HG02798 (cell line): ENCODE measurements around the gene DENND1A.
A peak's percentile ranks its signal among the peaks of the same experiment; 100 is the strongest.

ENCODE experiments used
- ATAC-seq: cut with Tn5 transposase; IDR thresholded peaks from one replicate; pipeline ENCODE4 v1.9.1; 2021; ENCODE audit warnings: mild to moderate bottlenecking; ENCODE audit not compliant: unreplicated experiment, poor library complexity

Gene DENND1A

DNA sequence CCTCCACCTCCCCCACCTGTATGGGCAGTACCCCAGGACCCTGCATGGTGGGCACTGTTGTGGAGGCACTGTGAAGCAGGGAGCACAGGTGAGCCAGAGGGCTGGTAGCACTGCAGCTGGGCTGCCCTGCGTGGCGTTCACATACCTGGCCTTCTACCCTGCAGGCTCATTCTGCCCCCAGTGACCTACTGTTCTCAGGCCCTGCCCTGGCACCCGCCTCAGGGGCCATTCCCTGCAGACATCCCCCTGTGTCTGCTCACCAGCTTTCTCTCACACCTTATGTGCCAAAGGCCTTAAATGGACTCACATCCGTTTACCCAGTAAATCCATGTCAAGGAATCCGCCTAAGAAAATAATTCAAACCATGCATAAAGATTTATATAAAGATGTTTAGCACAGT is 377.4 kb downstream of the DENND1A start:
- no peak for ATAC-seq

GRCh38 chr9:123551734-123552133 is 378.2 kb downstream of the DENND1A start:
- no peak for ATAC-seq

- no peak for ATAC-seq
Observed at GRCh38 chr9:123550797-123551196, 379.1 kb downstream of the DENND1A start.

GRCh38 chr9:123550012-123550411 is 379.9 kb downstream of the DENND1A start:
- ATAC-seq: no peak

DNA sequence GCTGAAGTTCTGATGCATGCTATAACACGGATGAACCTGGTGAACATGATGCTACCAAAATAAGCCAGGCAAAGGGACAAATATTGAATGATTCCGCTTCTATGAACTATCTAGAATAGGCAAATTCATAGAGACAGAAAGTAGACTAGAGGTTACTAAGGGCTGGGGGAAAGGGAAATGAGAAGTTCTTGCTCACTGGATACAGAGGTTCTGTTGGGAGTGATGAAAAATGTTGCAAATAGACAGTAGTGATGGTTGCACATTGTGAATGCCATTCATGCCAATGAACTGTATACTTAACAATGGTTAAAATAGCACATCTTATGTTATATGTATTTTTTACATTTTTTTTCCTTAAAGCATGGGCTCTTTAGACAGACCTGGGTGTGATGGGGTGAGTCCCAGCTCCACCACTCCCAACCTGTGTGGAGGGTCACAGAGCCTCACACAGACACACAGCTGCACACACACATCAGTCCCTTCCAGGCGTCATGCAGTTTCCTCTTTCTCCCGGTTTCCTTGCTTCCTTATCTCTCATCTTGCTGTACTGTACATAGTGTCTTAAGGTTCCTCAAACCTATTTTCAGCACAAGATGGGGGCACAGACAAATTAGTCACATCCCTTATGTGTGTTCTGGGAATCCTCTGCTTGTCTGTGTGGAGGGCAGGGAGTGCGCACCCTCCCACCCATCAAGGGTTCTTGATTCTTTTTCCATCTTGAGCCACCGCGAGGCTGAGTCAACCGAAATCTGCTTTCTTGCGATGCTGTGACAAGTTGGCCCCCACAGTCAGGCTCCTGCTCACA is 381.0 kb downstream of the DENND1A start:
- ATAC-seq: no peak

DNA sequence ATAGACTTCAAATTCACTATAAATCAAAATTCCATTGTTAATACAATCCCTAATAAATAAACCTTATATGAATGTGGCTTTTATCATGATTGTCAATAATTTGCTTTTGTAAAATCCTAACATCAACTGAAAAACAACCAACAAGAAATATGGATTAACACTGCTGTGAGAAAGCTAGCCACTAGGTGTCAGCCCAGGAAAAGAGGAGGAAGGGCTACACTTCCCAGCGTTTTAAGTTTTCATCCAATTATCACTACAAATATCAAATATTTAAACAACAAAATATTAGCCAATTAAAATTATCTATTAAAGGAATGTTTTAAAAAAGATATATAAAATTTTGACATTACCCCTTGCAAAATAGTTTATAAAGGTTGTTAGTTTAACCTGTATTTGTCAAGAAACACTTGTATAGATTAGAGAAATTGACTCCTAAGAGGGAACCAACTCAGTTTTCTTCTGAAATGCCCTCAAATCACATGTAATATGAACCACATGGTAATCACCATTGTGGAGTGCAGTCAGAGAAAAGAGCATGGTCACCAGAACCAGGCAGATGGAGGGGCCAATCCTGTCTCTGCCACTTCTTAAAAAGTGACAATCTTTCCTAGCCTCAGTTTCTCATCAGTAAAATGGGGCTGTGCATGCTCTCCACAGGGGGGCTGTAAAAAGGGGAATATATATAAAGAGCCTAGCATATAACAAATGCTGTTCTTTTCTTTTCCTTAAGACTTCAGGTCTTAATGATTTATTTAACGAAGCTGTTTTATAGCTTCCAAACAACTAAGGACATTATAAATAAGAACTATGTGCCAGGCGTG is 385.7 kb downstream of the DENND1A start:
- ATAC-seq: no peak

GRCh38 chr9:123543492-123543891 is 386.4 kb downstream of the DENND1A start:
- no peak for ATAC-seq

- ATAC-seq: no peak
Observed at GRCh38 chr9:123542435-123543225, 387.3 kb downstream of the DENND1A start.

DNA sequence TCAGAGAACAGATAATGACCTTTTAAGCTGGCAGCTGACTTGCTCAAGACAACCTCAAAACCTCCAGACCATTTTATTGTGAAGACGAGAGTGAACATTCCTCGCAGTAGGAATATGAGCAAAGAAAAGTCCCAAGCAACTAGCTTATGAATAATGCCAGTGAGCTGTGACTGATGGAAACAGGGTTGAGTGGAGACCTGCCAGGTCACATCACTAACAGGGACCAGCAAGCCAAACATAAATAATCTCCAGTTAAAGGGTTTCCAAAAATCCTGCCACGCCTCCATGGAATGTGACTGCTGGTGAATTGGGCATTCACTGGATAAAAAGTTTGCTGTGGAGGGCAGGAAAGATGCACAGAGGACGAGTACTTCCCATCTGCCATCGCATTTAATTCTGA is 388.5 kb downstream of the DENND1A start:
- no peak for ATAC-seq

GRCh38 chr9:123540457-123540856 is 389.5 kb downstream of the DENND1A start:
- no peak for ATAC-seq

DNA sequence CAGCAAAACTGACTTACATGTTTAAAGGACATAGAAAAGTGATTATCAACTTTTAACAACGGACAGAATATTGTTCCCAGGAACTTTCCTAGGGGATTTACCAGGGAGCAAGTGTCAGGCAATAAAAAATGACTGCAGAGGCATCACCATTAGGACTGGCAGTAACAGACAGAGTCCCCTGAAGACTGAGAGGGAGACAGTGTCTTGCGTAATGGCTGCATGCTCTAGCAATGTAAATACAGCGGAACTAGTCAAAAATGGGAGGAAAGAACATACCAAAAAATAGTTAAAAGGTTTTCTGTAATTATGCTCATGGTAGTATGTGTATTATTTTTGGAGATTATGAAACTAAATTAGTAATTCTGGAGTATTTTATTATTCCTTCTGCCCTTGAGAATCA is 392.1 kb downstream of the DENND1A start:
- ATAC-seq: no peak

GRCh38 chr9:123536455-123536868 is 393.5 kb downstream of the DENND1A start:
- peak; percentile 29 for ATAC-seq

GRCh38 chr9:123534336-123534735 is 395.6 kb downstream of the DENND1A start:
- no peak for ATAC-seq

DNA sequence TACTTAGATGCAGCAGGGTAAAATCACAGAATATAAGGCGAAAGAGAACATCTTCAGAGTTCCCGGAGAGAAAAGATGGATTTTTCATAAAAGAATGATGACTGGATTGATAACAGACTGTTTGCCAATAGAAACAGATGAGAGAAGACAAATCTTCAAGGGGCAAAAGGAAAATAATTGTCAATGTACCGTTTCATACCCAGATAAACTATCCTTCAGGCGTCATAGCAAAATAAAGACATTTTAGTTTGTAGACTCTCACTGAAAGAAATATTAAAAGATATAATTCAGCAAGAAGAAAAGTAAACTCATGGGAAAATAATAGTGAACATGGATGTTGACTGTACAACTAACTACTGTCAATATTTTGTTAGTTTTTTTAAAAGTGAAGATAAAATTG is 399.7 kb downstream of the DENND1A start:
- ATAC-seq: no peak

DNA sequence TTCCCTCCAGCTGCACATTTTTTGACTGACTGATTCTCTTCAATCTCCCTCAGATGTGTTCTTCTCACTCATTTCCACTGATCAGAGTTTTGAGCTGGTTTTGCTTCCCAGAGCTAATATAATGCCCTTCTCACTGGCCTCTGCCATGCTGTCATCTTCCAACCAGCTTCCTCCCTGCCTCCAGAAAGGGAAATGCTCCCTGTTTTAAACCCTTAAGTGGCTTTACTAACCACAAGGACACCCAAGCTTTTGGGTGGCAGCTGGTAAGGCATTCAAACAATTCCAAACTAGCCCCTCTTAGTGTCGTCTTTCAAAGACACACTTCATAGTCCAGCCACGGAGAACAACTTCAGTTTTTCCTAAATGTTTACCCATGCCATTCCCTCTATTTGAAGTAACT is 401.4 kb downstream of the DENND1A start:
- no peak for ATAC-seq

- ATAC-seq: no peak
Observed at GRCh38 chr9:123527981-123528380, 401.9 kb downstream of the DENND1A start.

DNA sequence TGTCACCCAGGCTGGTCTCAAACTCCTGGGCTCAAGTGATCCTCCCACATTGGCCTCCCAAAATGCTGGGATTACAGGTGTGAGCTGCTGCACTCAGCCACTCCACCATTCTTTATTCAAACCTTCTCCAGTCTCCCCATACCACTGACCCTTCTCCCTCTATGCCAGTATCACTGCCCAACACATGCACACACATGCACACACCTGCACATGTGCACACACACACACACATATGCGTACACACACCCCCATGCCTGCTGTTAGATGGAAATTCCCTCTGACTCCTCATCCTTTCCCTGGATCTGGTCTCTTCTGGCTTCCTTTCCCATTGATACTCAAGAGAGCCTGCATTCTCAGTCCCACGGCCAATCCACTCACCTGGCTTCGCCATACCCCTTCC is 404.0 kb downstream of the DENND1A start:
- no peak for ATAC-seq

- ATAC-seq: no peak
Observed at GRCh38 chr9:123525424-123525823, 404.5 kb downstream of the DENND1A start.

- ATAC-seq: no peak
Observed at GRCh38 chr9:123524866-123525265, 405.1 kb downstream of the DENND1A start.

- ATAC-seq: no peak
Observed at GRCh38 chr9:123523845-123524244, 406.1 kb downstream of the DENND1A start.

DNA sequence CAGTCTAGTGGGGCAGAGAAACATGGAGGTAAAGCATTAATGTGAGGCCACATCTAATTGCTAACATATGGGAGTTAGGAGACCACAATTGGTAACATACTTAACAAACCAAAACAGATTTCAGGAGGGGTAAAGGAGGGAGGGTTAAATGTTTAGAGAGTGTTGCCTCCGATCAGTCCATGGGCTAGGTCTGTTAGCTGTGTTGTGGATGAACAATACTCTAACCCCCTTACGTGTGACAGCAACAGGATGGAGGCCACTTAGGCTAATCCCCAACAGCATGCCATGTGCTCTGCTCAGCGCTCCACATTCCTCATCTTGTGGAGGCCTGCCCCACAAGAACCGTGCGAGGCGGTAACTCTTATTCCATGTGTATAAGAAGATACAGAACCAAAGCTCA is 406.9 kb downstream of the DENND1A start:
- no peak for ATAC-seq
